ENCODE measurements around the gene ATP5F1D.

DNA sequence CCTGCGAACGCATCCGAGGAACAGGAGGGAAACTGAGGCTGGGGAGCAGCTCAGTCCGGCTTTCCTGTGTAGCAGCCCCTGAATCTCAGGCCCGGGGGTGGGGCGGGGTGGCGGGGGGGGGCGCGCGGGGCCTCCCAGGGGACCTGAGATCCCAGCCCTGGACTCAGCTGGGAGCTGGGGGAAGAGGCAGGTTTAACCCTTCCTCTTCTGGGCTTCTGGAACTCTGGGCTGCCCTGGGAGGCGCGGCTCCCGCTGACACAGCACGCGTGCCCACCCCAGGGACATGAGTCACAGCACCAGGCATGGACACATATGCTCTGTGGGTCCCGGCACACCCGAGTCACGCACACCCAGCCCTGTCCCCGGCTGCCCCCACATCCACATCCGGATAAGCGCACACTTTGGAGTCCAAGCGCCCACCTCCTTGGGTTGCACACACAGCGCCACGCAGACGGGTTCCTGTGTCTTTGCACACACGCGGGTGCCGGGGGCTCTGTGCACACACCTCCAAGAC lies 24.1 kb downstream of the ATP5F1D start:
- TF ChIP-seq CTCF (IDR thresholded peaks at IDR 0.05; ENCODE audit: insufficient read depth, low read length) (no peak), POLR2AphosphoS5 (IDR thresholded peaks at IDR 0.05; ENCODE audit: low read depth) (no peak), GABPA (IDR thresholded peaks at IDR 0.05; ENCODE audit: low read depth) (no peak)

Measured in HL-60 (cell line).